MCF 10A (cell line): Measurements from ENCODE around the gene TAB2. TPM values are rescaled to one million over a fixed set of nuclear protein-coding genes. Genes with fewer than 3 reads are reported as not detected.
A peak's percentile ranks its signal among the peaks of the same experiment; 100 is the strongest.
"Not testable (repeated sequence)": the region's sequence is repeated elsewhere in the genome, so short reads cannot be mapped to it uniquely, and the experiment has no call there.

ENCODE experiments used
- BruUV-seq: library from RNA; stranded (reverse); fragments of 400-500 nt; replicated peaks from 2 replicates; lab custom pipeline; 2021; lab: Mats Ljungman, UMichigan
- CTCF ChIA-PET: fragments of 300-600 bp; sonication (Branson Sonifier 250); formaldehyde crosslinking; extraction: SDS; loops from one replicate; lab custom pipeline; 2021; ENCODE audit warnings: antibody characterized with exemption, inconsistent platforms; lab: Yijun Ruan, JAX
- POLR2A ChIA-PET: fragments of 300-600, 350-650 bp; sonication (Branson Sonifier 250); formaldehyde crosslinking; extraction: SDS; loops from one replicate; lab custom pipeline; 2020; ENCODE audit warnings: antibody characterized with exemption, inconsistent platforms; lab: Yijun Ruan, JAX
- DNase-seq: peaks from one replicate; pipeline ENCODE4 v3.0.0-alpha.2; 2018; ENCODE audit not compliant: unreplicated experiment
- H3K27ac Mint-ChIP-seq: one replicate; pipeline ENCODE4 v1.8.0; 2022; ENCODE audit warnings: mild to moderate bottlenecking, low read depth, mixed read lengths; ENCODE audit not compliant: unreplicated experiment
- H3K27me3 Mint-ChIP-seq: one replicate; pipeline ENCODE4 v1.8.0; 2022; ENCODE audit warnings: mixed read lengths; ENCODE audit not compliant: insufficient read depth, unreplicated experiment
- H3K36me3 Mint-ChIP-seq: one replicate; pipeline ENCODE4 v1.8.0; 2022; ENCODE audit warnings: mild to moderate bottlenecking, moderate library complexity, mixed read lengths; ENCODE audit not compliant: insufficient read depth, unreplicated experiment
- H3K4me1 Mint-ChIP-seq: one replicate; pipeline ENCODE4 v1.8.0; 2022; ENCODE audit warnings: mixed read lengths; ENCODE audit not compliant: insufficient read depth, unreplicated experiment
- H3K4me3 Mint-ChIP-seq: one replicate; pipeline ENCODE4 v1.8.0; 2022; ENCODE audit warnings: mild to moderate bottlenecking, moderate library complexity, mixed read lengths; ENCODE audit not compliant: unreplicated experiment
- H3K9me3 Mint-ChIP-seq: one replicate; pipeline ENCODE4 v1.8.0; 2022; ENCODE audit warnings: mixed read lengths; ENCODE audit not compliant: unreplicated experiment
- CTCF ChIP-seq: fragments of 200-600 bp; IDR thresholded peaks from one replicate; pipeline ENCODE4 v1.8.0; 2022; ENCODE audit warnings: antibody characterized with exemption, mild to moderate bottlenecking; ENCODE audit not compliant: unreplicated experiment
- intact Hi-C: fragments of 100-400 bp; cut with micrococcal nuclease; formaldehyde crosslinking; loops from 2 replicates; pipeline ENCODE4 v1.14.1; 2022
- total RNA-seq: library from RNA; stranded (reverse); gene quantifications from 2 replicates; pipeline ENCODE4 v1.2.3, GENCODE V29; 2022

TAB2 gene
- total RNA-seq, 1 experiment from 2014 or later = 76.4 TPM

- POLR2A ChIA-PET = interaction anchor here (0.5 to 14.1 kb wide), 29 partner anchors 10 to 1108 kb away, joined by 3 to 392 read pairs (median 3); no protein-coding TSS in a partner anchor
- Mint-ChIP-seq H3K9me3 (no peaks in the 10 kb centered on the region), H3K27ac (peak overlapping the region; percentile 54), H3K4me3 (peak overlapping the region; percentile 82), H3K27me3 (no peaks in the 10 kb centered on the region), H3K4me1 (peaks cover 15% of the 10 kb centered on the region), H3K36me3 (no peaks in the 10 kb centered on the region)
- intact Hi-C loops = loop anchor here (1.0 to 5.0 kb wide), 5 partner anchors 90 to 284 kb away; no protein-coding TSS in a partner anchor
- no peak for TF ChIP-seq CTCF
- peak; percentile 89 for DNase-seq
- CTCF ChIA-PET = interaction anchor here (0.6 to 1.1 kb wide), 3 partner anchors 188 to 419 kb away, joined by 3 read pairs; no protein-coding TSS in a partner anchor
- BruUV-seq = no TSS peak
These were observed 520 bp upstream of the TAB2 start for GRCh38 chr6:149316740-149317643.

GRCh38 chr6:149318581-149319286 lies 1.2 kb downstream of the TAB2 start:
- Mint-ChIP-seq H3K36me3 (no peaks in the 10 kb centered on the region), H3K9me3 (no peaks in the 10 kb centered on the region), H3K27me3 (no peaks in the 10 kb centered on the region), H3K4me3 (peak overlapping the region; percentile 82), H3K4me1 (peaks cover 26% of the 10 kb centered on the region), H3K27ac (peak overlapping the region; percentile 82)
- TF ChIP-seq CTCF = no peak
- POLR2A ChIA-PET = interaction anchor here (1.0 to 14.1 kb wide), 8 partner anchors 8 to 287 kb away, joined by 3 to 392 read pairs (median 6); no protein-coding TSS in a partner anchor
- CTCF ChIA-PET = interaction anchor here (0.6 kb wide), 1 partner anchor 288 kb away, joined by 3 read pairs; no protein-coding TSS in a partner anchor
- TSS peak; percentile 23 for BruUV-seq
- DNase-seq = peak; percentile 45
- intact Hi-C loops = loop anchor here (2.0 to 5.0 kb wide), 4 partner anchors 16 to 236 kb away; no protein-coding TSS in a partner anchor

GRCh38 chr6:149319422-149319821 lies 1.9 kb downstream of the TAB2 start:
- no TSS peak for BruUV-seq
- TF ChIP-seq CTCF = no peak
- Mint-ChIP-seq H3K36me3 (no peaks in the 10 kb centered on the region), H3K4me1 (peaks cover 32% of the 10 kb centered on the region), H3K27me3 (no peaks in the 10 kb centered on the region), H3K4me3 (peak overlapping the region; percentile 82), H3K9me3 (no peaks in the 10 kb centered on the region), H3K27ac (peak overlapping the region; percentile 82)
- DNase-seq = no peak
- POLR2A ChIA-PET = interaction anchor here (0.7 to 14.1 kb wide), 9 partner anchors 19 to 291 kb away, joined by 3 to 392 read pairs (median 4); no protein-coding TSS in a partner anchor
- CTCF ChIA-PET = no interaction called here
- intact Hi-C loops = loop anchor here (2.0 to 5.0 kb wide), 4 partner anchors 15 to 237 kb away; no protein-coding TSS in a partner anchor

GRCh38 chr6:149320016-149320415 lies 2.5 kb downstream of the TAB2 start:
- H3K27me3 Mint-ChIP-seq, H3K36me3 Mint-ChIP-seq, DNase-seq, BruUV-seq, intact Hi-C loops, H3K9me3 Mint-ChIP-seq: not testable (repeated sequence)
- Mint-ChIP-seq H3K4me1 (peaks cover 32% of the 10 kb centered on the region), H3K27ac (peak overlapping the region; percentile 82), H3K4me3 (peak overlapping the region; percentile 82)
- ChIA-PET CTCF (interaction anchor here (0.7 kb wide), 1 partner anchor 14 kb away, joined by 3 read pairs; no protein-coding TSS in a partner anchor), POLR2A (interaction anchor here (0.7 to 14.1 kb wide), 7 partner anchors 18 to 291 kb away, joined by 3 to 392 read pairs (median 4); no protein-coding TSS in a partner anchor)
